Fibroblast of villous mesenchyme (primary cell): ENCODE measurements around the gene TLN1. TPM values are rescaled to one million over a fixed set of nuclear protein-coding genes. Genes with fewer than 3 reads are reported as not detected.

Source experiments
- DNase-seq: peaks from one replicate; pipeline ENCODE4 v3.0.0-alpha.2; 2010; ENCODE audit warnings: low read depth
- H3K4me3 ChIP-seq: 2 replicates; pipeline ENCODE4 v1.5.1; 2011; ENCODE audit warnings: low read depth, mild to moderate bottlenecking, low read length
- CTCF ChIP-seq: IDR thresholded peaks from 2 replicates; pipeline ENCODE4 v1.5.1; 2012; ENCODE audit warnings: low read depth, mild to moderate bottlenecking, low read length; ENCODE audit not compliant: insufficient read depth
- total RNA-seq: library from RNA; depleted of rRNA; stranded (reverse); fragments of >200 nt; gene quantifications from 2 replicates; pipeline ENCODE4 v1.2.3, GENCODE V29; 2012

Gene TLN1
- total RNA-seq, 1 donor = 428 TPM

- DNase-seq = no peak
- no peak overlapping the region for H3K4me3 ChIP-seq
- TF ChIP-seq CTCF = no peak
These were observed 70.1 kb downstream of the TLN1 start for GRCh38 chr9:35661756-35662350.

- DNase-seq = peak; percentile 65
- H3K4me3 ChIP-seq = no peak overlapping the region
- TF ChIP-seq CTCF = peak; percentile 65
These were observed 71.0 kb downstream of the TLN1 start for GRCh38 chr9:35660966-35661415.

- DNase-seq = peak; percentile 56
- no peak for TF ChIP-seq CTCF
- H3K4me3 ChIP-seq = peak overlapping the region; percentile 86
These were observed 72.7 kb downstream of the TLN1 start for GRCh38 chr9:35659340-35659739.

GRCh38 chr9:35658968-35659220 lies 73.1 kb downstream of the TLN1 start:
- peak overlapping the region; percentile 86 for H3K4me3 ChIP-seq
- DNase-seq = peak; percentile 57
- no peak for TF ChIP-seq CTCF

GRCh38 chr9:35658137-35658967 lies 73.6 kb downstream of the TLN1 start, which contains the start of gene CCDC107:
Gene CCDC107 (plus strand): TSS chr9:35658292. CDS start chr9:35658380, 88 bp downstream.
- H3K4me3 ChIP-seq = peak within 1 kb of the TSS; percentile 86
- DNase-seq = peak; percentile 88
- TF ChIP-seq CTCF = peak; percentile 47

- peak within 1 kb of the TSS; percentile 86 for H3K4me3 ChIP-seq
- peak; percentile 100 for DNase-seq
- peak; percentile 19 for TF ChIP-seq CTCF
These were observed 74.4 kb downstream of the TLN1 start, which contains the start of gene RMRP for GRCh38 chr9:35657546-35658136. Gene RMRP (minus strand): TSS chr9:35658019.
